H9 (cell line): ENCODE measurements around the gene MYO5C. TPM values are rescaled to one million over a fixed set of nuclear protein-coding genes. Genes with fewer than 3 reads are reported as not detected.
A peak's percentile ranks its signal among the peaks of the same experiment; 100 is the strongest.

ENCODE experiments used
- DNase-seq: peaks from one replicate; pipeline ENCODE4 v3.0.0-alpha.2; 2017
- H2AFZ ChIP-seq: one replicate; pipeline ENCODE4 v1.6.1; 2013; ENCODE audit warnings: mild to moderate bottlenecking, low read length, control low read depth, moderate library complexity
- H2AK5ac ChIP-seq: 2 replicates; pipeline ENCODE4 v1.6.1; 2013; ENCODE audit warnings: low read length, control low read depth, mixed read lengths; ENCODE audit not compliant: insufficient read length
- H2BK120ac ChIP-seq: one replicate; pipeline ENCODE4 v1.6.1; 2013; ENCODE audit warnings: low read depth, mild to moderate bottlenecking, low read length, control low read depth, inconsistent platforms; ENCODE audit not compliant: poor library complexity, severe bottlenecking
- H2BK12ac ChIP-seq: 2 replicates; pipeline ENCODE4 v1.6.1; 2013; ENCODE audit warnings: low read length, control low read depth, mixed read lengths, low read depth; ENCODE audit not compliant: insufficient read length
- H2BK15ac ChIP-seq: 2 replicates; pipeline ENCODE4 v1.6.1; 2013; ENCODE audit warnings: low read depth, low read length, control low read depth
- H2BK20ac ChIP-seq: one replicate; pipeline ENCODE4 v1.6.1; 2013; ENCODE audit warnings: low read depth, mild to moderate bottlenecking, low read length, control low read depth, inconsistent platforms; ENCODE audit not compliant: poor library complexity, severe bottlenecking
- H2BK5ac ChIP-seq: 2 replicates; pipeline ENCODE4 v1.6.1; 2013; ENCODE audit warnings: low read length, control low read depth, mixed read lengths; ENCODE audit not compliant: insufficient read length
- H3K14ac ChIP-seq: 2 replicates; pipeline ENCODE4 v1.6.1; 2013; ENCODE audit warnings: low read length, control low read depth; ENCODE audit not compliant: insufficient read depth
- H3K18ac ChIP-seq: 2 replicates; pipeline ENCODE4 v1.6.1; 2013; ENCODE audit warnings: low read depth, mild to moderate bottlenecking, mixed read lengths, low read length, control low read depth; ENCODE audit not compliant: insufficient read length
- H3K23ac ChIP-seq: 2 replicates; pipeline ENCODE4 v1.6.1; 2013; ENCODE audit warnings: low read length, control low read depth, mixed read lengths, low read depth; ENCODE audit not compliant: insufficient read length
- H3K23me2 ChIP-seq: 2 replicates; pipeline ENCODE4 v1.6.1; 2013; ENCODE audit warnings: low read depth, mild to moderate bottlenecking, mixed read lengths, low read length, control low read depth; ENCODE audit not compliant: insufficient read length, poor library complexity, severe bottlenecking
- H3K27ac ChIP-seq: 2 replicates; pipeline ENCODE4 v1.5.1; 2013; ENCODE audit warnings: low read length, control low read depth, mixed read lengths, low read depth; ENCODE audit not compliant: insufficient read length
- H3K27me3 ChIP-seq: 2 replicates; pipeline ENCODE4 v1.6.1; 2013; ENCODE audit warnings: low read length, control low read depth, inconsistent platforms; ENCODE audit not compliant: insufficient read depth
- H3K4ac ChIP-seq: 2 replicates; pipeline ENCODE4 v1.6.1; 2013; ENCODE audit warnings: low read depth, mild to moderate bottlenecking, control low read depth, inconsistent platforms, low read length, moderate library complexity
- H3K4me1 ChIP-seq: 2 replicates; pipeline ENCODE4 v1.6.1; 2013; ENCODE audit warnings: low read length, control low read depth, inconsistent platforms; ENCODE audit not compliant: insufficient read depth
- H3K4me2 ChIP-seq: 2 replicates; pipeline ENCODE4 v1.6.1; 2013; ENCODE audit warnings: low read length, control low read depth, mixed read lengths; ENCODE audit not compliant: insufficient read length, insufficient read depth
- H3K56ac ChIP-seq: 2 replicates; pipeline ENCODE4 v1.6.1; 2013; ENCODE audit warnings: low read depth, mild to moderate bottlenecking, mixed read lengths, low read length, control low read depth; ENCODE audit not compliant: insufficient read length
- H3K79me1 ChIP-seq: 2 replicates; pipeline ENCODE4 v1.6.1; 2013; ENCODE audit warnings: low read depth, mild to moderate bottlenecking, moderate library complexity, low read length, control low read depth, inconsistent platforms; ENCODE audit not compliant: insufficient read depth, poor library complexity, severe bottlenecking
- H3K79me2 ChIP-seq: 2 replicates; pipeline ENCODE4 v1.6.1; 2013; ENCODE audit warnings: low read length, control low read depth, inconsistent platforms; ENCODE audit not compliant: insufficient read depth
- H3K9ac ChIP-seq: 2 replicates; pipeline ENCODE4 v1.6.1; 2013; ENCODE audit warnings: low read length, control low read depth, mixed read lengths; ENCODE audit not compliant: insufficient read length; ENCODE audit errors: extremely low read depth
- H3K9me3 ChIP-seq: one replicate; pipeline ENCODE4 v1.6.1; 2013; ENCODE audit warnings: low read depth, low read length, inconsistent platforms; ENCODE audit not compliant: control insufficient read depth
- H3T11ph ChIP-seq: one replicate; pipeline ENCODE4 v1.6.1; 2013; ENCODE audit warnings: mild to moderate bottlenecking, low read length, control low read depth, inconsistent platforms
- H4K20me1 ChIP-seq: one replicate; pipeline ENCODE4 v1.6.1; 2013; ENCODE audit not compliant: control insufficient read depth, insufficient read length, insufficient read depth
- H4K5ac ChIP-seq: 2 replicates; pipeline ENCODE4 v1.6.1; 2013; ENCODE audit warnings: low read depth, mild to moderate bottlenecking, mixed read lengths, low read length, control low read depth; ENCODE audit not compliant: insufficient read length
- H4K8ac ChIP-seq: replicated peaks from 2 replicates; pipeline ENCODE4 v1.6.1; 2013; ENCODE audit warnings: low read length, control low read depth, mixed read lengths, low read depth; ENCODE audit not compliant: insufficient read length
- H4K91ac ChIP-seq: 2 replicates; pipeline ENCODE4 v1.6.1; 2013; ENCODE audit warnings: low read depth, mild to moderate bottlenecking, moderate library complexity, mixed read lengths, low read length, control low read depth; ENCODE audit not compliant: insufficient read length
- H3K27ac Mint-ChIP-seq, 3 experiments: 2 replicates in 2 of 3; 3 replicates in 1 of 3; pipeline ENCODE4 v1.8.0; 2020 to 2021; ENCODE audit warnings: mixed read lengths in 3 of 3, mild to moderate bottlenecking in 1 of 3, moderate library complexity in 1 of 3
- H3K27me3 Mint-ChIP-seq: 2 replicates; pipeline ENCODE4 v1.8.0; 2021; ENCODE audit warnings: low read depth, mild to moderate bottlenecking, moderate library complexity, mixed read lengths
- H3K36me3 Mint-ChIP-seq, 3 experiments: 2 replicates in 2 of 3; 3 replicates in 1 of 3; pipeline ENCODE4 v1.8.0; 2020 to 2021; ENCODE audit warnings: low read depth in 3 of 3, mixed read lengths in 3 of 3; ENCODE audit not compliant: insufficient read depth in 1 of 3
- H3K4me1 Mint-ChIP-seq, 2 experiments: 2 replicates each; pipeline ENCODE4 v1.8.0; 2020; ENCODE audit warnings: mixed read lengths in 2 of 2
- H3K4me3 Mint-ChIP-seq, 2 experiments: 2 replicates in 1 of 2; 3 replicates in 1 of 2; pipeline ENCODE4 v1.8.0; 2020 to 2021; ENCODE audit warnings: mild to moderate bottlenecking in 2 of 2, mixed read lengths in 2 of 2, moderate library complexity in 1 of 2
- H3K9me3 Mint-ChIP-seq, 2 experiments: 2 replicates in 1 of 2; 3 replicates in 1 of 2; pipeline ENCODE4 v1.8.0; 2020; ENCODE audit warnings: mild to moderate bottlenecking in 2 of 2, mixed read lengths in 2 of 2, moderate library complexity in 1 of 2
- WGBS: extraction: QIAGEN DNeasy Blood & Tissue Kit; methylation state at CpG from one replicate; pipeline ENCODE4 v1.1.7; 2013; ENCODE audit warnings: missing lambda C conversion rate, low lambda C conversion rate, mixed read lengths; ENCODE audit not compliant: insufficient read length; ENCODE audit errors: extremely low coverage; 5-methylcytosine and 5-hydroxymethylcytosine counted together
- total RNA-seq: library from RNA; stranded (reverse); gene quantifications from 2 replicates; pipeline ENCODE4 v1.2.1, GENCODE V29; 2021
- TF ChIP-seq, protein P1 (sequence below): fragments of 200-600 bp; sonication (generic); conservative IDR thresholded peaks from 3 replicates; pipeline ENCODE4 v1.8.0; 2021; ENCODE audit warnings: antibody characterized with exemption, mild to moderate bottlenecking

The MYO5C gene
- total RNA-seq, 1 experiment from 2014 or later, result 22.2 TPM

GRCh38 chr15:52256366-52256765 lies 39.2 kb downstream of the MYO5C start:
- Histone ChIP-seq H3K79me1 (no peaks in the 10 kb centered on the region), H3K18ac (no peak overlapping the region), H3T11ph (no peak overlapping the region), H3K14ac (no peak overlapping the region), H2BK15ac (no peak overlapping the region), H3K4ac (no peak overlapping the region), H4K20me1 (no peaks in the 10 kb centered on the region), H3K9ac (no peak overlapping the region), H3K23ac (no peak overlapping the region), H3K27me3 (no peaks in the 10 kb centered on the region), H2AFZ (no peak overlapping the region), H2BK5ac (no peak overlapping the region), H2BK20ac (no peak overlapping the region), H4K91ac (no peak overlapping the region), H2BK120ac (no peak overlapping the region), H3K79me2 (no peaks in the 10 kb centered on the region), H3K56ac (no peak overlapping the region), H4K8ac (no peak overlapping the region), H3K9me3 (no peaks in the 10 kb centered on the region), H3K23me2 (no peaks in the 10 kb centered on the region), H3K4me2 (no peak overlapping the region), H2BK12ac (no peak overlapping the region), H3K4me1 (peaks cover 2% of the 10 kb centered on the region; the same call in 1 of the 2 replicates), H3K27ac (no peak overlapping the region), H2AK5ac (no peak overlapping the region), H4K5ac (no peak overlapping the region)
- peaks cover 34 to 37% of the 10 kb centered on the region in 2 experiments for H3K4me1 Mint-ChIP-seq
- no CpG with 5 or more reads among the region's 10 CpGs for WGBS
- TF ChIP-seq, protein P1, sequence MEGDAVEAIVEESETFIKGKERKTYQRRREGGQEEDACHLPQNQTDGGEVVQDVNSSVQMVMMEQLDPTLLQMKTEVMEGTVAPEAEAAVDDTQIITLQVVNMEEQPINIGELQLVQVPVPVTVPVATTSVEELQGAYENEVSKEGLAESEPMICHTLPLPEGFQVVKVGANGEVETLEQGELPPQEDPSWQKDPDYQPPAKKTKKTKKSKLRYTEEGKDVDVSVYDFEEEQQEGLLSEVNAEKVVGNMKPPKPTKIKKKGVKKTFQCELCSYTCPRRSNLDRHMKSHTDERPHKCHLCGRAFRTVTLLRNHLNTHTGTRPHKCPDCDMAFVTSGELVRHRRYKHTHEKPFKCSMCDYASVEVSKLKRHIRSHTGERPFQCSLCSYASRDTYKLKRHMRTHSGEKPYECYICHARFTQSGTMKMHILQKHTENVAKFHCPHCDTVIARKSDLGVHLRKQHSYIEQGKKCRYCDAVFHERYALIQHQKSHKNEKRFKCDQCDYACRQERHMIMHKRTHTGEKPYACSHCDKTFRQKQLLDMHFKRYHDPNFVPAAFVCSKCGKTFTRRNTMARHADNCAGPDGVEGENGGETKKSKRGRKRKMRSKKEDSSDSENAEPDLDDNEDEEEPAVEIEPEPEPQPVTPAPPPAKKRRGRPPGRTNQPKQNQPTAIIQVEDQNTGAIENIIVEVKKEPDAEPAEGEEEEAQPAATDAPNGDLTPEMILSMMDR, result peak; percentile 78
- peaks cover 0 to 44% (median 33%) of the 10 kb centered on the region in 3 experiments; a peak in 6 of 7 replicates for H3K36me3 Mint-ChIP-seq
- DNase-seq, result peak; percentile 58
- H3K27me3 Mint-ChIP-seq, result no peaks in the 10 kb centered on the region
- H3K27ac Mint-ChIP-seq, result no peak overlapping the region
- H3K9me3 Mint-ChIP-seq, result no peaks in the 10 kb centered on the region
- peak overlapping the region in 1 of 2 experiments; percentile 50; a peak in 1 of 5 replicates for H3K4me3 Mint-ChIP-seq
